GM18507 (cell line): ENCODE results near the gene DENND1A.
"Not testable (repeated sequence)": the region's sequence is repeated elsewhere in the genome, so short reads cannot be mapped to it uniquely, and the experiment has no call there.

Experiments
- DNase-seq: peaks from one replicate; pipeline ENCODE4 v3.0.0; 2011; ENCODE audit warnings: low read depth; ENCODE audit not compliant: insufficient read length; ENCODE audit errors: extremely low spot score
- FAIRE-seq: peaks from 2 replicates; lab custom pipeline; 2011; peaks lifted over from hg19 to GRCh38; lab: Jason Lieb, UNC

DENND1A gene

GRCh38 chr9:123335986-123336329, 594.0 kb downstream of the DENND1A start:
- DNase-seq (no peak), FAIRE-seq (no peak)

- FAIRE-seq (no peak), DNase-seq (no peak)
Measured at GRCh38 chr9:123335193-123335985, 594.5 kb downstream of the DENND1A start.

- DNase-seq (no peak), FAIRE-seq (no peak)
Measured at GRCh38 chr9:123334639-123335038, 595.3 kb downstream of the DENND1A start.

- DNase-seq, FAIRE-seq: not testable (repeated sequence)
Measured at GRCh38 chr9:123333058-123333669, 596.8 kb downstream of the DENND1A start.

GRCh38 chr9:123331346-123332060, 598.4 kb downstream of the DENND1A start:
- no peak for FAIRE-seq

More at GRCh38 chr9:123331346-123332060, 598.4 kb downstream of the DENND1A start:
- no peak for DNase-seq
